Mucosa of descending colon (tissue), 3 donors: ENCODE results near the gene UBR2. TPM values are rescaled to one million over a fixed set of nuclear protein-coding genes. Genes with fewer than 3 reads are reported as not detected.

ENCODE experiments used
- ATAC-seq: fragments of 200-7000 bp; cut with Tn5 transposase; one replicate; pipeline ENCODE4 v1.9.1; 2020; ENCODE audit warnings: mild to moderate bottlenecking, moderate library complexity
- DNase-seq, 3 donors: peaks; one replicate each; pipeline ENCODE4 v3.0.0-alpha.2; 2020
- H3K36me3 ChIP-seq: fragments of 200-600 bp; one replicate; pipeline ENCODE4 v1.8.0; 2021; ENCODE audit warnings: low read depth, mild to moderate bottlenecking
- H3K4me1 ChIP-seq: fragments of 200-600 bp; one replicate; pipeline ENCODE4 v1.8.0; 2021; ENCODE audit warnings: low read depth, mild to moderate bottlenecking
- H3K4me3 ChIP-seq: fragments of 200-600 bp; one replicate; pipeline ENCODE4 v1.8.0; 2021; ENCODE audit warnings: mild to moderate bottlenecking
- H3K9me3 ChIP-seq: fragments of 200-600 bp; one replicate; pipeline ENCODE4 v1.8.0; 2021; ENCODE audit warnings: mild to moderate bottlenecking
- CTCF ChIP-seq: fragments of 200-600 bp; IDR thresholded peaks from one replicate; pipeline ENCODE4 v1.8.0; 2022; ENCODE audit warnings: antibody characterized with exemption, mild to moderate bottlenecking
- intact Hi-C, 2 donors: fragments of 100-400 bp; cut with DNase I in 1 of 2; cut with micrococcal nuclease in 1 of 2; formaldehyde crosslinking; loops; one replicate each; pipeline versions ENCODE4 v1.11.0 to v1.11.1; 2022; cut with DNase I, micrococcal nuclease
- total RNA-seq, 3 donors: library from RNA; stranded (reverse); fragmentation: NEBNext Ultra II Directional in 2 of 3; extraction: Animal tissue kit (Norgen Biotek cat#: 25700) in 2 of 3; gene quantifications; one replicate each; pipeline versions ENCODE4 v1.2.1 to v1.2.4, GENCODE V29; 2021 to 2023
- donor health status: DM: no; HTN: no; CAD: no; lungs with moderate emphysema.
- donor health status: DM: no; HTN: no; CAD: no.
- donor health status: DM: no; HTN: yes; CAD: no.

Gene UBR2
- total RNA-seq, 3 donors from 2014 or later: 41.2 to 53.1 (median 49.6) TPM

GRCh38 chr6:42615518-42615917 is 51.7 kb downstream of the UBR2 start:
- no peak for DNase-seq
- Histone ChIP-seq H3K9me3 (no peaks in the 10 kb centered on the region), H3K36me3 (no peaks in the 10 kb centered on the region), H3K4me3 (no peak overlapping the region), H3K4me1 (no peaks in the 10 kb centered on the region)
- intact Hi-C loops: no loop called here
- no peak for TF ChIP-seq CTCF
- no peak for ATAC-seq

GRCh38 chr6:42616716-42617115 is 52.9 kb downstream of the UBR2 start:
- Histone ChIP-seq H3K4me1 (no peaks in the 10 kb centered on the region), H3K4me3 (no peak overlapping the region), H3K9me3 (no peaks in the 10 kb centered on the region), H3K36me3 (no peaks in the 10 kb centered on the region)
- ATAC-seq (no peak), DNase-seq (no peak)
- intact Hi-C loops: no loop called here
- no peak for TF ChIP-seq CTCF

GRCh38 chr6:42618105-42618504 is 54.3 kb downstream of the UBR2 start:
- H3K9me3 ChIP-seq: no peaks in the 10 kb centered on the region
- no peak for ATAC-seq
- H3K4me3 ChIP-seq: no peak overlapping the region
- H3K4me1 ChIP-seq: no peaks in the 10 kb centered on the region
- intact Hi-C loops: no loop called here
- no peaks in the 10 kb centered on the region for H3K36me3 ChIP-seq
- DNase-seq: no peak
- no peak for TF ChIP-seq CTCF

GRCh38 chr6:42618686-42619085 is 54.9 kb downstream of the UBR2 start:
- intact Hi-C loops: no loop called here
- TF ChIP-seq CTCF: no peak
- Histone ChIP-seq H3K9me3 (no peaks in the 10 kb centered on the region), H3K4me3 (no peak overlapping the region), H3K36me3 (no peaks in the 10 kb centered on the region), H3K4me1 (no peaks in the 10 kb centered on the region)
- no peak for DNase-seq
- ATAC-seq: no peak

GRCh38 chr6:42619963-42620362 is 56.1 kb downstream of the UBR2 start:
- no peak for TF ChIP-seq CTCF
- Histone ChIP-seq H3K9me3 (no peaks in the 10 kb centered on the region), H3K4me3 (no peak overlapping the region), H3K4me1 (no peaks in the 10 kb centered on the region), H3K36me3 (no peaks in the 10 kb centered on the region)
- ATAC-seq (no peak), DNase-seq (no peak)
- intact Hi-C loops: no loop called here

GRCh38 chr6:42624601-42625000 is 60.8 kb downstream of the UBR2 start:
- H3K36me3 ChIP-seq: no peaks in the 10 kb centered on the region
- TF ChIP-seq CTCF: no peak
- intact Hi-C loops: no loop called here
- no peak overlapping the region for H3K4me3 ChIP-seq
- no peak for ATAC-seq
- DNase-seq: no peak
- peaks cover 10% of the 10 kb centered on the region for H3K4me1 ChIP-seq
- no peaks in the 10 kb centered on the region for H3K9me3 ChIP-seq
